Endothelial cell (in vitro differentiated cells): ENCODE results near the gene SGSM2. TPM values are rescaled to one million over a fixed set of nuclear protein-coding genes. Genes with fewer than 3 reads are reported as not detected.
A peak's percentile ranks its signal among the peaks of the same experiment; 100 is the strongest.

Experiments used
- DNase-seq: peaks from one replicate; pipeline ENCODE4 v3.0.0; 2021; ENCODE audit warnings: low spot score
- H3K27ac Mint-ChIP-seq: one replicate; pipeline ENCODE4 v1.8.0; 2021; ENCODE audit warnings: mixed read lengths, inconsistent platforms; ENCODE audit not compliant: unreplicated experiment
- H3K27me3 Mint-ChIP-seq: one replicate; pipeline ENCODE4 v1.8.0; 2021; ENCODE audit warnings: mild to moderate bottlenecking, moderate library complexity, mixed read lengths, inconsistent platforms; ENCODE audit not compliant: unreplicated experiment
- H3K36me3 Mint-ChIP-seq: one replicate; pipeline ENCODE4 v1.8.0; 2021; ENCODE audit warnings: mild to moderate bottlenecking, low read depth, mixed read lengths, inconsistent platforms; ENCODE audit not compliant: unreplicated experiment
- H3K4me1 Mint-ChIP-seq: one replicate; pipeline ENCODE4 v1.8.0; 2021; ENCODE audit warnings: mild to moderate bottlenecking, mixed read lengths, inconsistent platforms; ENCODE audit not compliant: unreplicated experiment
- H3K4me3 Mint-ChIP-seq: one replicate; pipeline ENCODE4 v1.8.0; 2021; ENCODE audit warnings: mild to moderate bottlenecking, mixed read lengths, inconsistent platforms; ENCODE audit not compliant: unreplicated experiment
- H3K9me3 Mint-ChIP-seq: one replicate; pipeline ENCODE4 v1.8.0; 2021; ENCODE audit warnings: mixed read lengths, inconsistent platforms; ENCODE audit not compliant: unreplicated experiment
- CTCF ChIP-seq: fragments of 200-600 bp; sonication (generic); IDR thresholded peaks from one replicate; pipeline ENCODE4 v1.5.0; 2021; ENCODE audit warnings: antibody characterized with exemption; ENCODE audit not compliant: unreplicated experiment
- total RNA-seq: library from RNA; stranded (reverse); fragmentation: NEBNext Ultra II Directional; extraction: Animal tissue kit (Norgen Biotek cat#: 25700); gene quantifications from one replicate; pipeline ENCODE4 v1.2.1, GENCODE V29; 2021; ENCODE audit not compliant: unreplicated experiment

Gene SGSM2
- total RNA-seq, 1 donor from 2014 or later: 65.4 TPM

DNA sequence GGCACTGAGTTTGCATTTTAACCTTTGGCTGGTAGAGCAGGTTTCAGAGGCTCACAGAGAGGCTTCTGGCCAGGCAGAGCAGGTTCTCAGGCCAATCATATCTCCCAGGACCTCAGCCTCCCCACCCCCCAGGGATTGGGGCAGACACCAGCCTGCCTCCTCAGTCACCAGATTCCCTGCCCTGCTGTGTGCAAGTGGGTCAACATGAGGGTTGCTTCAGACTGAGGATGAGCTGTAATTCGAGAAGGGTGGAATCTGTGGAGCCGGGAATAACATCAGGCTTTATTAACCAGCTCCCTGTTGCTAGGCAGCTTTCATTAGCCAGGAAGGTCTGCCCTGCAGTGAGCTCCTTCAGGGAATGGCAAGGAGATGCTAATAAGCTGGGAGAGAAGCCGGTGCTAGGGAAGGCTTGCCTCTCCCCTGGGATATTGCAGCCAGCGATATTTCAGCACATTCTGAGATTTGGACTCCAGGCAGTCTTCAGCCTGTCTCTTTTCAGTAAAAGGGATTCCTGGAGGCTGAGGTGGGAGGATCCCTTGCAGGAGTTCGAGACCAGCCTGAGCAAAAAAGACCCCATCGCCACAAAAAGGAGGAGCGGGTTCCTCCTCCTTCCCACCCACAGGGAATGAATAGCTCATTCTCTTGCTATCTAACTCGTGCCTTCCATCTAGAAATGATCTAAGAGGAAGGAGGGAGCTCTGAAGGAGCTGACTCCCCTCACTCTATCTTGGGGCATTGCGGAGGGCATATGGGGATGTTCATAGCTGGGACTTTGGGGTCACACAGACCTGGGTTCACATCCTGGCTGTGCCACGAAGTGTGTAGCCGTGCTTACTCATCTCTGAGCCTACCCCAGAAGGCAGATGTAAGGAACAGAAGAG, 10.7 kb downstream of the SGSM2 start:
- Mint-ChIP-seq H3K27ac (no peak overlapping the region), H3K4me3 (peak overlapping the region; percentile 67), H3K9me3 (no peaks in the 10 kb centered on the region), H3K4me1 (no peaks in the 10 kb centered on the region), H3K36me3 (peaks cover 13% of the 10 kb centered on the region), H3K27me3 (peaks cover 4% of the 10 kb centered on the region)
- TF ChIP-seq CTCF: no peak
- no peak for DNase-seq

DNA sequence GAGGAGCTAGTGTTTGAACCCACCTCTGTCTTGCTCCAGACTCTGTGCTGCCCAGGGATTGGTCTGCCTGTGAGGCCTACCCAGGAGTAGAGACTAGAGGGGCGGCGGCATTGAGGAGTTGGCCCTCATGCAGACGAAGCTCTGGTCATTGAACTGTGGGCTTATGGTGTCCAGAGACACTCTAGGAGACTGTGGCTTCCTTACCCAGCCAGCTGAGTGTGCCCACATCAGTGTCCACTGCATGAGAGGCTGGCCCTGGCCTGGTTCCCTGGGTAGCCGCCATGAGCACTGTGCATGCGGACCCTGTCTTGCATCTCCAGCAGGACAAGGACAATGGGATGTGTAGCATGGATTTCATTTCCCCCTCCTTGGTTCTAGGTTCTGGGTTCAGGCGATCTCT, 14.0 kb downstream of the SGSM2 start:
- peaks cover 5% of the 10 kb centered on the region for H3K27me3 Mint-ChIP-seq
- no peak for DNase-seq
- TF ChIP-seq CTCF: no peak
- H3K36me3 Mint-ChIP-seq: peaks cover 7% of the 10 kb centered on the region
- no peaks in the 10 kb centered on the region for H3K9me3 Mint-ChIP-seq
- H3K4me3 Mint-ChIP-seq: no peak overlapping the region
- no peak overlapping the region for H3K27ac Mint-ChIP-seq
- H3K4me1 Mint-ChIP-seq: no peaks in the 10 kb centered on the region

- no peak for DNase-seq
- no peaks in the 10 kb centered on the region for H3K4me1 Mint-ChIP-seq
- peaks cover 5% of the 10 kb centered on the region for H3K27me3 Mint-ChIP-seq
- no peak overlapping the region for H3K4me3 Mint-ChIP-seq
- TF ChIP-seq CTCF: no peak
- H3K27ac Mint-ChIP-seq: no peak overlapping the region
- H3K9me3 Mint-ChIP-seq: no peaks in the 10 kb centered on the region
- peaks cover 3% of the 10 kb centered on the region for H3K36me3 Mint-ChIP-seq
These were observed 17.0 kb downstream of the SGSM2 start for GRCh38 chr17:2354311-2354710.

GRCh38 chr17:2357237-2357636, 19.9 kb downstream of the SGSM2 start:
- Mint-ChIP-seq H3K4me3 (no peak overlapping the region), H3K9me3 (no peaks in the 10 kb centered on the region), H3K4me1 (no peaks in the 10 kb centered on the region), H3K36me3 (peaks cover 8% of the 10 kb centered on the region), H3K27ac (no peak overlapping the region), H3K27me3 (peaks cover 2% of the 10 kb centered on the region)
- TF ChIP-seq CTCF: no peak
- no peak for DNase-seq

GRCh38 chr17:2357931-2358434, 20.7 kb downstream of the SGSM2 start:
- Mint-ChIP-seq H3K4me3 (no peak overlapping the region), H3K9me3 (no peaks in the 10 kb centered on the region), H3K36me3 (peaks cover 8% of the 10 kb centered on the region), H3K4me1 (no peaks in the 10 kb centered on the region), H3K27me3 (peaks cover 3% of the 10 kb centered on the region), H3K27ac (no peak overlapping the region)
- DNase-seq: no peak
- no peak for TF ChIP-seq CTCF
